Adrenal gland (tissue), 12 donors: Measurements from ENCODE around the gene PTCHD4. TPM values are rescaled to one million over a fixed set of nuclear protein-coding genes. Genes with fewer than 3 reads are reported as not detected.
A peak's percentile ranks its signal among the peaks of the same experiment; 100 is the strongest.
"Not testable (repeated sequence)": the region's sequence is repeated elsewhere in the genome, so short reads cannot be mapped to it uniquely, and the experiment has no call there.

Experiments
- DNase-seq, 7 donors: peaks; one replicate each; pipeline ENCODE4 v3.0.0-alpha.2; 2019 to 2020
- H3K27ac ChIP-seq, 5 donors: fragments of 200-600 bp; sonication (generic) in 4 of 5; 1 replicate in 3 of 5; 2 replicates in 2 of 5; pipeline versions ENCODE4 v1.5.1 to v1.8.0; 2016 to 2020; ENCODE audit warnings: mild to moderate bottlenecking in 1 of 5
- H3K27me3 ChIP-seq: fragments of 200-600 bp; 2 replicates; pipeline ENCODE4 v1.8.0; 2021
- H3K36me3 ChIP-seq, 2 donors: fragments of 200-600 bp; replicated peaks in 1 of 2; 1 replicate in 1 of 2; 2 replicates in 1 of 2; pipeline versions ENCODE4 v1.5.1 to v1.8.0; 2018 to 2022
- H3K4me1 ChIP-seq, 2 donors: fragments of 200-600 bp; replicated peaks in 1 of 2; 1 replicate in 1 of 2; 2 replicates in 1 of 2; pipeline versions ENCODE4 v1.5.1 to v1.8.0; 2018 to 2021
- H3K4me3 ChIP-seq, 4 donors: fragments of 200-600 bp; sonication (generic) in 3 of 4; one replicate each; pipeline ENCODE4 v1.5.1; 2016 to 2018
- H3K9me3 ChIP-seq, 3 donors: fragments of 200-600 bp; sonication (generic) in 1 of 3; replicated peaks in 1 of 3; 1 replicate in 2 of 3; 2 replicates in 1 of 3; pipeline versions ENCODE4 v1.5.1 to v1.8.0; 2016 to 2021
- CTCF ChIP-seq, 6 experiments: fragments of 450-650 bp in 4 of 6; fragments of 200-600 bp in 2 of 6; sonication (generic) in 1 of 6; IDR thresholded peaks; 1 replicate in 5 of 6; 2 replicates in 1 of 6; pipeline versions ENCODE4 v1.5.1 to v1.8.0; 2016 to 2021; ENCODE audit warnings: antibody characterized with exemption in 6 of 6, mild to moderate bottlenecking in 2 of 6, moderate library complexity in 1 of 6
- POLR2A ChIP-seq, 2 donors: fragments of 450-650 bp; IDR thresholded peaks; one replicate each; pipeline ENCODE4 v1.6.1; 2017; ENCODE audit warnings: antibody characterized with exemption in 2 of 2, mild to moderate bottlenecking in 2 of 2, moderate library complexity in 1 of 2
- WGBS, 4 donors: extraction: QIAGEN DNeasy Blood & Tissue Kit in 2 of 4; methylation state at CpG; one replicate each; pipeline versions ENCODE4 v1.1.5 to v1.1.7; 2013 to 2017; 5-methylcytosine and 5-hydroxymethylcytosine counted together
- intact Hi-C, 2 donors: fragments of 100-400 bp; cut with DNase I; formaldehyde crosslinking; loops; one replicate each; pipeline versions ENCODE4 v1.14.1 to v1.15.0; 2022 to 2023
- polyA plus RNA-seq, 3 donors: library from polyadenylated mRNA; stranded (reverse); fragments of 200-250 nt in 2 of 3; fragments of 350-450 nt in 1 of 3; fragmentation: Illumina TruSeq in 1 of 3; extraction: RNeasy Lipid Tissue Mini Kit (QIAGEN cat#74804) in 1 of 3; gene quantifications; one replicate each; pipeline ENCODE4 v1.2.3, GENCODE V29; 2013 to 2014
- total RNA-seq, 9 donors: library from RNA; depleted of rRNA in 4 of 9; stranded (reverse); fragments of >200 nt in 4 of 9; fragments of 120-200 nt in 1 of 9; fragmentation: NEBNext Ultra II Directional in 1 of 9; extraction: Animal tissue kit (Norgen Biotek cat#: 25700) in 1 of 9; gene quantifications; one replicate each; pipeline versions ENCODE4 v1.1.0 to v1.2.4, GENCODE V29; 2013 to 2023
- donor health status: healthy with polysubstance abuse.
- donor health status: Bipolar disorder and iron deficiency.
- donor health status: DM: yes; HTN: yes; CAD: no.
- donor health status: DM: no; HTN: no; CAD: no.
- donor health status: DM: no; HTN: no; CAD: no.
- donor health status: DM: yes; HTN: yes; CAD: no.

The PTCHD4 gene
- total and polyA plus RNA-seq, 12 donors = 0.07 to 1.7 (median 0.27) TPM

- DNase-seq = peak in 5 of 7 donors; percentile 14 to 56 (median 33)
- 42 to 54% (median 44%) methylated on average over 5 of the region's 5 CpGs for WGBS, 4 donors
- Histone ChIP-seq H3K27ac (peak overlapping the region in 1 of 5 donors; percentile 64), H3K4me1 (no peaks in the 10 kb centered on the region), H3K36me3 (no peaks in the 10 kb centered on the region), H3K4me3 (no peak overlapping the region), H3K9me3 (no peaks in the 10 kb centered on the region), H3K27me3 (no peaks in the 10 kb centered on the region)
- intact Hi-C loops = no loop called here
- TF ChIP-seq CTCF (IDR thresholded peaks at IDR 0.05) (no peak), POLR2A (IDR thresholded peaks at IDR 0.05) (no peak)
Observed at GRCh38 chr6:48135323-48136084, 24.5 kb upstream of the PTCHD4 start.

- no peak for DNase-seq
- H3K36me3 ChIP-seq = no peaks in the 10 kb centered on the region
- TF ChIP-seq POLR2A (IDR thresholded peaks at IDR 0.05) = no peak
- TF ChIP-seq CTCF (IDR thresholded peaks at IDR 0.05) = no peak
- 45 to 54% (median 52%) methylated on average over 2 of the region's 2 CpGs for WGBS, 4 donors
- H3K27me3 ChIP-seq = no peaks in the 10 kb centered on the region
- intact Hi-C loops = no loop called here
- no peak overlapping the region for H3K4me3 ChIP-seq
- no peak overlapping the region for H3K27ac ChIP-seq
- H3K9me3 ChIP-seq = no peaks in the 10 kb centered on the region
- H3K4me1 ChIP-seq = no peaks in the 10 kb centered on the region
Observed at GRCh38 chr6:48134246-48134645, 23.2 kb upstream of the PTCHD4 start.

GRCh38 chr6:48123601-48124000 is 12.6 kb upstream of the PTCHD4 start:
- no peak for TF ChIP-seq CTCF (IDR thresholded peaks at IDR 0.05)
- no peak for TF ChIP-seq POLR2A (IDR thresholded peaks at IDR 0.05)
- no peaks in the 10 kb centered on the region for H3K27me3 ChIP-seq
- DNase-seq = no peak
- no peak overlapping the region for H3K4me3 ChIP-seq
- H3K4me1 ChIP-seq = no peaks in the 10 kb centered on the region
- H3K27ac ChIP-seq = no peak overlapping the region
- H3K36me3 ChIP-seq = no peaks in the 10 kb centered on the region
- no peaks in the 10 kb centered on the region for H3K9me3 ChIP-seq
- 40 to 53% (median 45%) methylated on average over 4 of the region's 4 CpGs for WGBS, 4 donors
- intact Hi-C loops = no loop called here

- DNase-seq, H3K27ac ChIP-seq, H3K36me3 ChIP-seq, intact Hi-C loops, H3K27me3 ChIP-seq, H3K4me1 ChIP-seq, H3K9me3 ChIP-seq, H3K4me3 ChIP-seq: not testable (repeated sequence)
- 56 to 80% (median 75%) methylated on average over 1 of the region's 1 CpG for WGBS, 4 donors
Observed at GRCh38 chr6:48121983-48122749, 11.2 kb upstream of the PTCHD4 start.
